Measurements from ENCODE around the gene CDK11B. TPM values are rescaled to one million over a fixed set of nuclear protein-coding genes. Genes with fewer than 3 reads are reported as not detected.
A peak's percentile ranks its signal among the peaks of the same experiment; 100 is the strongest.

CDK11B gene
- total and polyA plus RNA-seq, 9 donors, result 9.4 to 37.8 (median 34.9) TPM

DNA sequence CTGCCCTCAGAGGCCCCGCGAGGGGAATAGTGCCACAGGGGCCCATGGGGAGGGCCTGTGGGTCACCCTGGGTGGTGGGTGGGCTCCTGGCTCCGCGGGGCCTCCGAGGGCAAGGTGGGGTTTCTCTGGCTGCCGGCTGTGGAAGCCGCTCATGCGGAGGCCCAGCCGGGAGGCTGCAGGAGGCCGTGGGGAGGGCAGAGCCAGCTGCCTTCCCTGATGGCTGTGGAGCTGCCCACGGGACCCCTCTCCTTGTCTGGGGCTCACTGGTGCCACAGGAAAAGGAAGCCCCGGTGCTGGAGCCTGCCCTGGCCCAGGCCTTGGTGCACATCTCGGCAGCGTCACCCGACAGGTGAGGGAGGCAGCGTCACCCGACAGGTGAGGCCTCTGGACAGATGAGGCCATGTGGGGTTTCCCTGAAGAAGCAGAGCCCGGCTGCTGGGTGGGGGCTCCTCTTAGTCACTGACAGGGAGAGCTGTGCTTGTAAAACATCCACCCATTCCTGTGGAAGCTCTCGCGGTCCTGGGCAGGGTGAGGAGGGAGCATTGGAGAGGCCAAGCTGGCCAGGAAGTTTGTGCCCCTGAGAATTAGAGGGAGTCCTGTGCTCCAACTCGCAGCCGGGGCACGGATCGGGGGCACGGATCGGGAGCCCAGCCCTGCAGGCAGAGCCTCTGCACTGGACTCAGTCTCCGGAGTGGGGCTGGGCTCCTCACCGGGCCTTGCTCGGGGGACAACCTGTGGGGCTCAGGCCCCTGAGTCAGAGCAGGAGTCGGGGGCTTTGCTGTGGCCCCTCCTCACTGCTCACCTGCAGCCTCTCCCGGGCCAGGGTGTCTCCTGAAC is 37.4 kb downstream of the CDK11B start:
- H3K9me3 ChIP-seq (replicated peaks; ENCODE audit: control insufficient read depth, low read depth, low read length), result no peaks in the 10 kb centered on the region
- H3K27me3 ChIP-seq (ENCODE audit: control insufficient read depth, insufficient read depth, low read length), result no peaks in the 10 kb centered on the region
- WGBS (ENCODE audit: insufficient coverage), result 64% methylated on average over 29 of the region's 31 CpGs
- H3K4me3 ChIP-seq (ENCODE audit: low read length), result no peak overlapping the region
- no peak for DNase-seq
- peaks cover 36% of the 10 kb centered on the region for H3K36me3 ChIP-seq (ENCODE audit: control insufficient read depth, insufficient read depth, low read length)
- H3K4me1 ChIP-seq (ENCODE audit: control insufficient read depth, insufficient read depth, low read length), result peaks cover 41% of the 10 kb centered on the region
- peak overlapping the region; percentile 69 for H3K27ac ChIP-seq (ENCODE audit: low read length)

- Histone ChIP-seq H3K27ac (ENCODE audit: low read length) (peak overlapping the region; percentile 69), H3K4me1 (ENCODE audit: control insufficient read depth, insufficient read depth, low read length) (peaks cover 43% of the 10 kb centered on the region), H3K9me3 (replicated peaks; ENCODE audit: control insufficient read depth, low read depth, low read length) (no peaks in the 10 kb centered on the region), H3K4me3 (ENCODE audit: low read length) (no peak overlapping the region), H3K36me3 (ENCODE audit: control insufficient read depth, insufficient read depth, low read length) (peaks cover 36% of the 10 kb centered on the region), H3K27me3 (ENCODE audit: control insufficient read depth, insufficient read depth, low read length) (no peaks in the 10 kb centered on the region)
- 85% methylated on average over 10 of the region's 16 CpGs for WGBS (ENCODE audit: insufficient coverage)
- no peak for DNase-seq
Measured at GRCh38 chr1:1620433-1621139, 38.2 kb downstream of the CDK11B start.

- no peaks in the 10 kb centered on the region for H3K9me3 ChIP-seq (replicated peaks; ENCODE audit: control insufficient read depth, low read depth, low read length)
- DNase-seq, result no peak
- peaks cover 30% of the 10 kb centered on the region for H3K36me3 ChIP-seq (ENCODE audit: control insufficient read depth, insufficient read depth, low read length)
- peaks cover 43% of the 10 kb centered on the region for H3K4me1 ChIP-seq (ENCODE audit: control insufficient read depth, insufficient read depth, low read length)
- peak overlapping the region; percentile 69 for H3K27ac ChIP-seq (ENCODE audit: low read length)
- no peaks in the 10 kb centered on the region for H3K27me3 ChIP-seq (ENCODE audit: control insufficient read depth, insufficient read depth, low read length)
- 72% methylated on average over 12 of the region's 14 CpGs for WGBS (ENCODE audit: insufficient coverage)
- no peak overlapping the region for H3K4me3 ChIP-seq (ENCODE audit: low read length)
Measured at GRCh38 chr1:1619917-1620361, 38.9 kb downstream of the CDK11B start.

- no peak overlapping the region for H3K27ac ChIP-seq (ENCODE audit: low read length)
- H3K9me3 ChIP-seq (replicated peaks; ENCODE audit: control insufficient read depth, low read depth, low read length), result no peaks in the 10 kb centered on the region
- DNase-seq, result no peak
- peaks cover 55% of the 10 kb centered on the region for H3K4me1 ChIP-seq (ENCODE audit: control insufficient read depth, insufficient read depth, low read length)
- WGBS (ENCODE audit: insufficient coverage), result 98% methylated on average over 7 of the region's 9 CpGs
- no peaks in the 10 kb centered on the region for H3K27me3 ChIP-seq (ENCODE audit: control insufficient read depth, insufficient read depth, low read length)
- H3K4me3 ChIP-seq (ENCODE audit: low read length), result no peak overlapping the region
- H3K36me3 ChIP-seq (ENCODE audit: control insufficient read depth, insufficient read depth, low read length), result peaks cover 26% of the 10 kb centered on the region
Measured at GRCh38 chr1:1618396-1619068, 40.3 kb downstream of the CDK11B start.

GRCh38 chr1:1617925-1618324 is 40.9 kb downstream of the CDK11B start:
- DNase-seq, result no peak
- Histone ChIP-seq H3K4me1 (ENCODE audit: control insufficient read depth, insufficient read depth, low read length) (peaks cover 55% of the 10 kb centered on the region), H3K36me3 (ENCODE audit: control insufficient read depth, insufficient read depth, low read length) (peaks cover 26% of the 10 kb centered on the region), H3K9me3 (replicated peaks; ENCODE audit: control insufficient read depth, low read depth, low read length) (no peaks in the 10 kb centered on the region), H3K27me3 (ENCODE audit: control insufficient read depth, insufficient read depth, low read length) (no peaks in the 10 kb centered on the region), H3K27ac (ENCODE audit: low read length) (no peak overlapping the region), H3K4me3 (ENCODE audit: low read length) (no peak overlapping the region)
- 97% methylated on average over 6 of the region's 6 CpGs for WGBS (ENCODE audit: insufficient coverage)

- peaks cover 24% of the 10 kb centered on the region for H3K36me3 ChIP-seq (ENCODE audit: control insufficient read depth, insufficient read depth, low read length)
- DNase-seq, result no peak
- 86% methylated on average over 7 of the region's 11 CpGs for WGBS (ENCODE audit: insufficient coverage)
- H3K4me1 ChIP-seq (ENCODE audit: control insufficient read depth, insufficient read depth, low read length), result peaks cover 53% of the 10 kb centered on the region
- no peak overlapping the region for H3K4me3 ChIP-seq (ENCODE audit: low read length)
- no peak overlapping the region for H3K27ac ChIP-seq (ENCODE audit: low read length)
- H3K27me3 ChIP-seq (ENCODE audit: control insufficient read depth, insufficient read depth, low read length), result no peaks in the 10 kb centered on the region
- H3K9me3 ChIP-seq (replicated peaks; ENCODE audit: control insufficient read depth, low read depth, low read length), result no peaks in the 10 kb centered on the region
Measured at GRCh38 chr1:1617516-1617915, 41.3 kb downstream of the CDK11B start.

GRCh38 chr1:1616838-1617237 is 42.0 kb downstream of the CDK11B start:
- 80% methylated on average over 14 of the region's 19 CpGs for WGBS (ENCODE audit: insufficient coverage)
- DNase-seq, result no peak
- Histone ChIP-seq H3K9me3 (replicated peaks; ENCODE audit: control insufficient read depth, low read depth, low read length) (no peaks in the 10 kb centered on the region), H3K36me3 (ENCODE audit: control insufficient read depth, insufficient read depth, low read length) (peaks cover 21% of the 10 kb centered on the region), H3K4me3 (ENCODE audit: low read length) (peak overlapping the region; percentile 54), H3K27me3 (ENCODE audit: control insufficient read depth, insufficient read depth, low read length) (no peaks in the 10 kb centered on the region), H3K27ac (ENCODE audit: low read length) (no peak overlapping the region), H3K4me1 (ENCODE audit: control insufficient read depth, insufficient read depth, low read length) (peaks cover 48% of the 10 kb centered on the region)

GRCh38 chr1:1616045-1616790 is 42.6 kb downstream of the CDK11B start:
- Histone ChIP-seq H3K27me3 (ENCODE audit: control insufficient read depth, insufficient read depth, low read length) (no peaks in the 10 kb centered on the region), H3K36me3 (ENCODE audit: control insufficient read depth, insufficient read depth, low read length) (peaks cover 21% of the 10 kb centered on the region), H3K4me3 (ENCODE audit: low read length) (peak overlapping the region; percentile 100), H3K9me3 (replicated peaks; ENCODE audit: control insufficient read depth, low read depth, low read length) (no peaks in the 10 kb centered on the region), H3K27ac (ENCODE audit: low read length) (no peak overlapping the region), H3K4me1 (ENCODE audit: control insufficient read depth, insufficient read depth, low read length) (peaks cover 47% of the 10 kb centered on the region)
- DNase-seq, result no peak
- 4% methylated on average over 80 of the region's 80 CpGs for whole genome bisulfite sequencing (ENCODE audit: insufficient coverage)

DNA sequence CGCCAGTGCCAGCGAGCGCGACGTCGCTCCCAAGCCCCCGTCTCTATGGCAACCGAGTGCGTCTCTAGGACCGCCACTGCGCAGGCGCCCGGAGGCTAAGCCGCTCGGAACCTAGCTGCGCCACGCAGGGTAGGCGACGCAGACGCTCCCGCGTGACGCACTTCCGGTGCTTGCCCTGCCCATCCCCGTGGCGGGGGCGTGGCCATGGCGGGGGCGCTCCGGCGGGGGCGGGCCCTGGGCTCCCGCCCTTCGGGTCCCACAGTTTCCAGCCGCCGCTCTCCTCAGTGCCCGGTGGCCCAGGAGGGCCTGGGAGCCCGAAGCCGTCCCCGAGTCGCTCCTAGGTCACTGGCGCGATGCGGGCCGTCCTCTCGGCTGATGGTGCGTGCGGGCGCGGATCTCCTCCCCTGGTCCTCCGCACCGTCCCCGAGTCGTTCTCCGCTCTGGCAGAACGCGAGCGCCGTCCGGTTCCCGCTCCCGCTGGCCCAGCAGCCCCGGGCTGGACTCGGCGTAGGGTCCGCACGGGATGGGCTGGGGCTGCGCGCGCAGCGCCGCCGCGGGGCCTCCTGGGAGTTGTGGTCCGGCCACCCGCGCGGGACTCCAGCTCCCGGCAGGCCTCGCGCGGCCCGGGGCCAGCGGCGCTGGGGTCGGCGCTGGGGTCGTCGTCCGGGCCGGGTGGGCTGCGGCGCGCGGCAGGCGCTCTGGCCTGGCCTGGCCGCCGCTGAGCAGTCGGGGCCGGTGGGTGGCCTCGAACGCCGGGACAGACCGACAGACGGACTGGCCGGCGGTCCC is 43.4 kb downstream of the CDK11B start, which contains the start of gene MIB2:
Gene MIB2, plus strand, starts transcription at position 245 of the 789 bp plus-strand sequence. CDS start 7,953 bp downstream, outside the sequence.
- H3K9me3 ChIP-seq (replicated peaks; ENCODE audit: control insufficient read depth, low read depth, low read length), result no peaks in the 10 kb centered on the region
- no peaks in the 10 kb centered on the region for H3K27me3 ChIP-seq (ENCODE audit: control insufficient read depth, insufficient read depth, low read length)
- H3K27ac ChIP-seq (ENCODE audit: low read length), result peak within 1 kb of the TSS; percentile 100
- H3K4me3 ChIP-seq (ENCODE audit: low read length), result peak within 1 kb of the TSS; percentile 100
- H3K36me3 ChIP-seq (ENCODE audit: control insufficient read depth, insufficient read depth, low read length), result peaks cover 21% of the 10 kb centered on the region
- under 1% methylated on average over 107 of the region's 107 CpGs for WGBS (ENCODE audit: insufficient coverage)
- peaks cover 47% of the 10 kb centered on the region for H3K4me1 ChIP-seq (ENCODE audit: control insufficient read depth, insufficient read depth, low read length)
- DNase-seq, result peak; percentile 98
